SU-DHL-6 (cell line): ENCODE results near the gene KIF3B.

Experiments used
- CTCF ChIP-seq: fragments of 200-600 bp; sonication (generic); IDR thresholded peaks from one replicate; pipeline ENCODE4 v1.5.1; 2017; ENCODE audit warnings: antibody characterized with exemption, mild to moderate bottlenecking, low read length, moderate library complexity; ENCODE audit not compliant: insufficient read depth, poor library complexity, severe bottlenecking
- EZH2phosphoT487 ChIP-seq: fragments of 200-600 bp; sonication (generic), shearing (Covaris generic); conservative IDR thresholded peaks from 2 replicates; pipeline ENCODE4 v1.6.1; 2018; ENCODE audit warnings: mild to moderate bottlenecking, antibody characterized with exemption, low read length, moderate library complexity, mixed read lengths

DNA sequence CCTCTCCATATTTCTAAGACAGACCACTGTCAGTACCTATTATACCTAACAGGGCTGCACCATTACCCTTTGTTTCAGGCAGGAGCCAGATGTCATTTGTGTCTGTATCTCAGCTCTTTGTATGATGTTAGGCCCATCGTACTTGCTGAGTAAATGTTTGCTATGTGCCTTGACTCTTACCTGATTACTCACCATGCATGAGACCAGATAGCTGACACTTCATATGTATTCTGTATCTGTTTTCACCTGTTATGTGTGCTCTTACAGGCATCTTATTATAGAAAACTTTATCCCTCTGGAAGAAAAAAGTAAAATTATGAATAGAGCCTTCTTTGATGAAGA is 49.0 kb downstream of the KIF3B start:
- TF ChIP-seq CTCF (no peak), EZH2phosphoT487 (no peak)
